Fibroblast of lung (primary cell): Measurements from ENCODE around the gene ELK3. TPM values are rescaled to one million over a fixed set of nuclear protein-coding genes. Genes with fewer than 3 reads are reported as not detected.
"Not testable (repeated sequence)": the region's sequence is repeated elsewhere in the genome, so short reads cannot be mapped to it uniquely, and the experiment has no call there.

Source experiments
- DNase-seq, 2 donors: peaks; one replicate each; pipeline versions ENCODE4 v3.0.0 to v3.0.0-alpha.2; 2010; ENCODE audit warnings: low read depth in 2 of 2
- H2AFZ ChIP-seq: 2 replicates; pipeline ENCODE4 v1.5.1; 2012; ENCODE audit warnings: low read length, control low read depth, inconsistent platforms
- H3K27ac ChIP-seq: 2 replicates; pipeline ENCODE4 v1.5.1; 2011; ENCODE audit warnings: low read length, control low read depth; ENCODE audit not compliant: insufficient read depth
- H3K27me3 ChIP-seq: 2 replicates; pipeline ENCODE4 v1.5.1; 2011; ENCODE audit warnings: mild to moderate bottlenecking, low read length; ENCODE audit not compliant: control insufficient read depth, insufficient read depth
- H3K36me3 ChIP-seq: 2 replicates; pipeline ENCODE4 v1.5.1; 2011; ENCODE audit warnings: low read length; ENCODE audit not compliant: control insufficient read depth, insufficient read depth
- H3K4me1 ChIP-seq: 2 replicates; pipeline ENCODE4 v1.5.1; 2011; ENCODE audit warnings: low read length; ENCODE audit not compliant: control insufficient read depth, insufficient read depth; ENCODE audit errors: extremely low read depth
- H3K4me2 ChIP-seq: 2 replicates; pipeline ENCODE4 v1.5.1; 2011; ENCODE audit warnings: low read length, control low read depth; ENCODE audit not compliant: insufficient read depth; ENCODE audit errors: extremely low read depth
- H3K4me3 ChIP-seq, 4 experiments: fragments of 200-600 bp in 1 of 4; sonication (generic) in 1 of 4; replicated peaks in 1 of 4; 2 replicates each; pipeline ENCODE4 v1.5.1; 2011 to 2016; ENCODE audit warnings: low read length in 4 of 4, low read depth in 3 of 4, mild to moderate bottlenecking in 3 of 4, control low read depth in 2 of 4, inconsistent platforms in 1 of 4, mixed read lengths in 1 of 4; ENCODE audit not compliant: insufficient read depth in 1 of 4; ENCODE audit errors: control extremely low read depth in 1 of 4
- H3K79me2 ChIP-seq: 2 replicates; pipeline ENCODE4 v1.5.1; 2012; ENCODE audit warnings: mild to moderate bottlenecking, low read length, inconsistent platforms; ENCODE audit not compliant: control insufficient read depth, insufficient read depth
- H3K9ac ChIP-seq: 2 replicates; pipeline ENCODE4 v1.5.1; 2011; ENCODE audit warnings: mild to moderate bottlenecking, low read length, control low read depth; ENCODE audit not compliant: insufficient read depth
- H3K9me3 ChIP-seq: 2 replicates; pipeline ENCODE4 v1.5.1; 2012; ENCODE audit warnings: low read depth, low read length; ENCODE audit not compliant: control insufficient read depth, insufficient read depth
- H4K20me1 ChIP-seq: 2 replicates; pipeline ENCODE4 v1.5.1; 2011; ENCODE audit warnings: low read length; ENCODE audit not compliant: control insufficient read depth, insufficient read depth; ENCODE audit errors: extremely low read depth
- EZH2 ChIP-seq: IDR thresholded peaks from 2 replicates; pipeline ENCODE4 v1.5.1; 2012; ENCODE audit warnings: low read length, control low read depth, mild to moderate bottlenecking; ENCODE audit errors: missing control alignments
- polyA plus RNA-seq, 2 donors: library from polyadenylated mRNA; depleted of rRNA in 1 of 2; stranded (reverse) in 1 of 2; unstranded in 1 of 2; fragments of >200 nt; gene quantifications; 2 replicates each; pipeline ENCODE4 v1.2.1, GENCODE V29; 2011 to 2012; ENCODE audit warnings: missing spikeins in 1 of 2
- total RNA-seq: library from RNA; depleted of rRNA; stranded (reverse); fragments of >200 nt; gene quantifications from 2 replicates; pipeline ENCODE4 v1.2.1, GENCODE V29; 2014
- TF ChIP-seq, protein P1 (sequence below), 2 donors: IDR thresholded peaks in 1 of 2; conservative IDR thresholded peaks in 1 of 2; 1 replicate in 1 of 2; 2 replicates in 1 of 2; pipeline ENCODE4 v1.5.1; 2011 to 2012; ENCODE audit warnings: low read length in 2 of 2, control low read depth in 1 of 2, inconsistent platforms in 1 of 2, low read depth in 1 of 2, mild to moderate bottlenecking in 1 of 2

Gene ELK3
- total and polyA plus RNA-seq, 2 donors (not counting 1 experiment from before 2014, with no cell fraction given) = 14.7 to 27.9 TPM

DNA sequence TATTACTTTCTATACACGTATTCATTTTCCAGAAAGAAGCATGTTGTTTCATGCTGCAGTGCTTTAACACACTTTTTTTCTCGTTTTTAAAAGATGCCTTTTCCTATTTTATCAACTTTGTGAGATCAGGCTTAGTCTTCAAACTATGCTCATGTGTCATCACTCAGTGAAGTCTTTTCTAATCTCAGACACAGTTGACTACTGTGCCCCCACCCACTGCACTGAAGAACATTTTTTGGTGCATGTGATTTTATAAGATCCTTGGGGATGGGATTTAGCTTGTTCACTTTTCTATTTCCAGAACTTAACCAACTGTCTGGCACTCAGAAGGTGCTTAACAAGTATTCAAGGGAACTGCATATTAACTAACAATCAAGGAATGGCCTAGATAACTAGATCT is 120.5 kb downstream of the ELK3 start:
- Histone ChIP-seq H3K9ac (no peak overlapping the region), H3K79me2 (peaks cover 35% of the 10 kb centered on the region)

DNA sequence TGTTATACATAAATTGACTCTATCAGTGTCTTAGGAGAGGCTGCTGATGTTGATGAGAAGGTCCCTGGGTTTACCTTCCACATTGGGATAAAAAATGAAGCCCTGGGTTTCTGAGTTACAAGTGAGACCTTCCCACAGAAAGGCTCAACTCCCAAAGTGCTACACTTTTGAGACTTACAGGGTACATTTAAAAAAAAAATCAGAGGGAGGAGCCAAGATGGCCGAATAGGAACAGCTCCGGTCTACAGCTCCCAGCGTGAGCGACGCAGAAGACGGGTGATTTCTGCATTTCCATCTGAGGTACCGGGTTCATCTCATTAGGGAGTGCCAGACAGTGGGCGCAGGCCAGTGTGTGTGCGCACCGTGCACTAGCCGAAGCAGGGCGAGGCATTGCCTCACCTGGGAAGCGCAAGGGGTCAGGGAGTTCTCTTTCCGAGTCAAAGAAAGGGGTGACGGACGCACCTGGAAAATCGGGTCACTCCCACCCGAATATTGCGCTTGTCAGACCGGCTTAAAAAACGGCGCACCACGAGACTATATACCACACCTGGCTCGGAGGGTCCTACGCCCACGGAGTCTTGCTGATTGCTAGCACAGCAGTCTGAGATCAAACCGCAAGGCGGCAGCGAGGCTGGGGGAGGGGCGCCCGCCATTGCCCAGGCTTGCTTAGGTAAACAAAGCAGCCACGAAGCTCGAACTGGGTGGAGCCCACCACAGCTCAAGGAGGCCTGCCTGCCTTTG is 121.7 kb downstream of the ELK3 start:
- peak overlapping the region in 2 of 4 experiments; percentile 16 to 24 for H3K4me3 ChIP-seq
- peaks cover 28% of the 10 kb centered on the region for H3K79me2 ChIP-seq
- DNase-seq = not testable (repeated sequence)

More for the DNA sequence above, 120.5 kb downstream of the ELK3 start:
- Histone ChIP-seq H3K4me3 (no peak overlapping the region), H3K4me1 (no peaks in the 10 kb centered on the region), H3K36me3 (no peaks in the 10 kb centered on the region), H3K27ac (no peak overlapping the region), H3K4me2 (no peak overlapping the region), H2AFZ (no peak overlapping the region), H4K20me1 (no peaks in the 10 kb centered on the region), H3K27me3 (no peaks in the 10 kb centered on the region), H3K9me3 (no peaks in the 10 kb centered on the region)
- DNase-seq = peak in 1 of 2 donors; percentile 16
- TF ChIP-seq, protein P1, sequence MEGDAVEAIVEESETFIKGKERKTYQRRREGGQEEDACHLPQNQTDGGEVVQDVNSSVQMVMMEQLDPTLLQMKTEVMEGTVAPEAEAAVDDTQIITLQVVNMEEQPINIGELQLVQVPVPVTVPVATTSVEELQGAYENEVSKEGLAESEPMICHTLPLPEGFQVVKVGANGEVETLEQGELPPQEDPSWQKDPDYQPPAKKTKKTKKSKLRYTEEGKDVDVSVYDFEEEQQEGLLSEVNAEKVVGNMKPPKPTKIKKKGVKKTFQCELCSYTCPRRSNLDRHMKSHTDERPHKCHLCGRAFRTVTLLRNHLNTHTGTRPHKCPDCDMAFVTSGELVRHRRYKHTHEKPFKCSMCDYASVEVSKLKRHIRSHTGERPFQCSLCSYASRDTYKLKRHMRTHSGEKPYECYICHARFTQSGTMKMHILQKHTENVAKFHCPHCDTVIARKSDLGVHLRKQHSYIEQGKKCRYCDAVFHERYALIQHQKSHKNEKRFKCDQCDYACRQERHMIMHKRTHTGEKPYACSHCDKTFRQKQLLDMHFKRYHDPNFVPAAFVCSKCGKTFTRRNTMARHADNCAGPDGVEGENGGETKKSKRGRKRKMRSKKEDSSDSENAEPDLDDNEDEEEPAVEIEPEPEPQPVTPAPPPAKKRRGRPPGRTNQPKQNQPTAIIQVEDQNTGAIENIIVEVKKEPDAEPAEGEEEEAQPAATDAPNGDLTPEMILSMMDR (conservative IDR thresholded peaks at IDR 0.05 in 1 of 2, IDR thresholded peaks at IDR 0.05 in 1 of 2; ENCODE audit: low read depth in 1 of 2, low read length in 2 of 2) = no peak
- TF ChIP-seq EZH2 = no peak

DNA sequence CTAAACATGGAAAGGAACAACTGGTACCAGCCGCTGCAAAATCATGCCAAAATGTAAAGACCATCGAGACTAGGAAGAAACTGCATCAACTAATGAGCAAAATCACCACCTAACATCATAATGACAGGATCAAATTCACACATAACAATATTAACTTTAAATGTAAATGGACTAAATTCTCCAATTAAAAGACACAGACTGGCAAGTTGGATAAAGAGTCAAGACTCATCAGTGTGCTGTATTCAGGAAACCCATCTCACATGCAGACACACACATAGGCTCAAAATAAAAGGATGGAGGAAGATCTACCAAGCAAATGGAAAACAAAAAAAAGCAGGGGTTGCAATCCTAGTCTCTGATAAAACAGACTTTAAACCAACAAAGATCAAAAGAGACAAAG is 123.6 kb downstream of the ELK3 start:
- H3K4me2 ChIP-seq, H2AFZ ChIP-seq, H3K27ac ChIP-seq, DNase-seq, H3K4me1 ChIP-seq, H3K27me3 ChIP-seq, H3K9ac ChIP-seq, H3K36me3 ChIP-seq, H4K20me1 ChIP-seq, H3K9me3 ChIP-seq, H3K4me3 ChIP-seq: not testable (repeated sequence)
- peaks cover 26% of the 10 kb centered on the region for H3K79me2 ChIP-seq

More for the DNA sequence above, 121.7 kb downstream of the ELK3 start:
- not testable (repeated sequence) for H3K27ac ChIP-seq, H3K9me3 ChIP-seq, H3K9ac ChIP-seq, H2AFZ ChIP-seq, H3K27me3 ChIP-seq, H3K36me3 ChIP-seq, H4K20me1 ChIP-seq, H3K4me2 ChIP-seq, H3K4me1 ChIP-seq

Other genes with a start within 250 kb of the ELK3 start
- 0.17 TPM in 1 of 2 replicates, not detected in the other for gene HAL, start 198.0 kb upstream of the ELK3 start, total RNA-seq
- 0.02 TPM in 1 of 2 replicates, not detected in the other for gene HAL, start 198.0 kb upstream of the ELK3 start, polyA plus RNA-seq
- gene LTA4H, start 158.8 kb upstream of the ELK3 start, total RNA-seq = 87.6 and 100 TPM in 2 replicates
- gene LTA4H, start 158.8 kb upstream of the ELK3 start, polyA plus RNA-seq = 67.8 and 81.1 TPM in 2 replicates
- 59.3 and 109 TPM in 2 replicates for gene CDK17, start 206.1 kb downstream of the ELK3 start, total RNA-seq
- gene CDK17, start 206.1 kb downstream of the ELK3 start, polyA plus RNA-seq = 41.9 and 50.0 TPM in 2 replicates